RWPE2 (cell line): ENCODE data around the gene ADGRF1.
"Not testable (repeated sequence)": the region's sequence is repeated elsewhere in the genome, so short reads cannot be mapped to it uniquely, and the experiment has no call there.

Experiments used
- ATAC-seq: fragments of 200-7000 bp; cut with Tn5 transposase; 3 replicates; pipeline ENCODE4 v1.9.1; 2021; ENCODE audit warnings: low read depth
- DNase-seq: peaks from one replicate; pipeline ENCODE4 v3.0.0-alpha.2; 2020; ENCODE audit warnings: low spot score
- H3K27ac ChIP-seq: fragments of 450-650 bp; 2 replicates; pipeline ENCODE4 v1.5.1; 2017; ENCODE audit warnings: mild to moderate bottlenecking; ENCODE audit not compliant: poor library complexity, severe bottlenecking
- H3K27me3 ChIP-seq: fragments of 250-450 bp; sonication (Bioruptor Pico); 2 replicates; pipeline ENCODE4 v1.5.1; 2021; ENCODE audit warnings: mild to moderate bottlenecking, moderate library complexity; ENCODE audit not compliant: insufficient read depth, poor library complexity, severe bottlenecking
- H3K36me3 ChIP-seq: fragments of 250-450 bp; sonication (Bioruptor Pico); 2 replicates; pipeline ENCODE4 v1.5.1; 2020; ENCODE audit warnings: low read depth, mild to moderate bottlenecking, moderate library complexity
- H3K4me1 ChIP-seq: fragments of 250-450 bp; sonication (Bioruptor Pico); 2 replicates; pipeline ENCODE4 v1.5.1; 2021; ENCODE audit warnings: mild to moderate bottlenecking, moderate library complexity; ENCODE audit not compliant: insufficient read depth, poor library complexity, severe bottlenecking
- H3K4me3 ChIP-seq: fragments of 250-450 bp; sonication (Bioruptor Pico); 2 replicates; pipeline ENCODE4 v1.5.1; 2021; ENCODE audit warnings: mild to moderate bottlenecking, moderate library complexity; ENCODE audit not compliant: severe bottlenecking
- H3K9me3 ChIP-seq: fragments of 250-450 bp; sonication (Bioruptor Pico); 2 replicates; pipeline ENCODE4 v1.5.1; 2021; ENCODE audit warnings: mild to moderate bottlenecking, moderate library complexity; ENCODE audit not compliant: severe bottlenecking
- CTCF ChIP-seq: fragments of 450-650 bp; IDR thresholded peaks from one replicate; pipeline ENCODE4 v1.5.1; 2017; ENCODE audit warnings: mild to moderate bottlenecking, moderate library complexity; ENCODE audit not compliant: poor library complexity, severe bottlenecking

The ADGRF1 gene

DNA sequence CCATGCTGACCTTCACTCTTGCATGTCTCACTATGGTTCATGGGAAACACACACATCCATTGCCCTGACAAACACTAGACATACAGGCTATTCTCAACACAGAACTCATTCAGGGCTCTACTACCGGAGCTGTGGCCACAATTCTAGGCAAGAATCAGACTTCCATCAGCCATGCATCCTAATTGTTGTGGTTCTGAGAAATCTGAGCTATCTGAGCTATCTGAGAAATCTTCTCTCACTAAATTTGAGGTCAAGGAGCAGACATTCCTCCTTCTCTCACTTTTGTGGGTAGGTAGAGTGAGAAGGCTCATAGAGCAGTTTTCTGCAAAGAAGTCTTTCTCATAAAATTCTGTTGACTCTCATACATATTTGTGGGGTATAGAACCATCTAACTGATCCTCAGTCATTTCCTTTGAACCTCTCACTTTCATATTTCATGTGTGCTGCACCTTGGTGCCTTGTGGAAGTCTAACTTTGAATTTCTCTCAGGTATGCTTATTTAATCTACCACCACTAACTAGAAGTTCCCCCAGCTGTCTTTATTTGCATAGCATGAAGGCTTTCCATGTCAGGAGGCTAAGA, 43.6 kb downstream of the ADGRF1 start:
- no peak for ATAC-seq

GRCh38 chr6:46997646-46998045, 44.5 kb downstream of the ADGRF1 start:
- H3K27me3 ChIP-seq: no peaks in the 10 kb centered on the region
- ATAC-seq (no peak), DNase-seq (no peak)
- H3K9me3 ChIP-seq: no peaks in the 10 kb centered on the region
- no peak for TF ChIP-seq CTCF
- H3K27ac ChIP-seq: no peak overlapping the region
- H3K36me3 ChIP-seq: no peaks in the 10 kb centered on the region
- H3K4me3 ChIP-seq: no peak overlapping the region
- peaks cover 20% of the 10 kb centered on the region for H3K4me1 ChIP-seq

More for the DNA sequence above, 43.6 kb downstream of the ADGRF1 start:
- no peak for DNase-seq
- no peak for TF ChIP-seq CTCF
- H3K4me1 ChIP-seq: peaks cover 17% of the 10 kb centered on the region
- H3K9me3 ChIP-seq: no peaks in the 10 kb centered on the region
- H3K36me3 ChIP-seq: no peaks in the 10 kb centered on the region
- H3K27ac ChIP-seq: no peak overlapping the region
- no peak overlapping the region for H3K4me3 ChIP-seq
- H3K27me3 ChIP-seq: no peaks in the 10 kb centered on the region

DNA sequence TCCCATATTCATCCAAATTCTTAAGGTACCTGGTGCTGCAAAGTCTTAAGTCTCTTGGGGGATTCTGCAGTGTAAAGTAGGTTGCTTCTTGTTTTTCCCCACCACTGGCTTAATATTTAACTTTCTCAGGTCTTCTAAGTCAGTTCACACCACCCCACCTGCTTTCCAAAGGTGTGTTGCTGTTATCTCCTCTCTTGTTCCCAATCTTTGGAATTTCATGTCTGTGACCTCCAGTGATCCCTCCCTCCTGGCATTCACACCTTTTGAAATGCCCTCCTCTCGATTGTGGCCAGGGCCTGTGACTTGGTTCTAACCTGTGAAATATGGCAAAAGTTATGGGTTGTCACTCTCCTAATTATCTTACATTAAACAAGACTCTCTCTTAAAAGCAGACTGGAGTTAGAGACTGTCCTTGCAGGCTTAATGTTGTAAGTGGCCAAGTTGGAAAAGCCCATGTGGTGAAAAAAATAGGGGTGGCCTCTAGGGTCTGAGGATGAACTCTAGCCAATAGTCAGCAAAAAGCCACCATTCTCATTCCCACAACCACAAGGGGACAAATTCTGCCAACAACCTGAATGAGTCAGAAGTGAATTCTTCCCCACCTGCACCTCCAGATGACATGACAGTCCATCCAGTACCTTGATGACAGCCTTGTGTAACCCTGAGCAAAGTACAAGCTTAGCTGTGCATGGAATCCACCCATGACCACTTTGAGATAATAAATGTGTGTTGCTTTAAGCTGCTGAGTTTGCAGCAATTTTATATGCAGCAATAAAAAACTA, 45.1 kb downstream of the ADGRF1 start:
- no peaks in the 10 kb centered on the region for H3K9me3 ChIP-seq
- no peak for TF ChIP-seq CTCF
- no peak overlapping the region for H3K4me3 ChIP-seq
- no peak overlapping the region for H3K27ac ChIP-seq
- no peaks in the 10 kb centered on the region for H3K27me3 ChIP-seq
- peaks cover 20% of the 10 kb centered on the region for H3K4me1 ChIP-seq
- H3K36me3 ChIP-seq: no peaks in the 10 kb centered on the region
- no peak for ATAC-seq
- no peak for DNase-seq

GRCh38 chr6:46994933-46995332, 47.2 kb downstream of the ADGRF1 start:
- no peak for DNase-seq
- Histone ChIP-seq H3K4me3 (no peak overlapping the region), H3K9me3 (no peaks in the 10 kb centered on the region), H3K27me3 (no peaks in the 10 kb centered on the region), H3K27ac (no peak overlapping the region), H3K4me1 (peaks cover 14% of the 10 kb centered on the region), H3K36me3 (no peaks in the 10 kb centered on the region)
- ATAC-seq: no peak
- TF ChIP-seq CTCF: no peak

DNA sequence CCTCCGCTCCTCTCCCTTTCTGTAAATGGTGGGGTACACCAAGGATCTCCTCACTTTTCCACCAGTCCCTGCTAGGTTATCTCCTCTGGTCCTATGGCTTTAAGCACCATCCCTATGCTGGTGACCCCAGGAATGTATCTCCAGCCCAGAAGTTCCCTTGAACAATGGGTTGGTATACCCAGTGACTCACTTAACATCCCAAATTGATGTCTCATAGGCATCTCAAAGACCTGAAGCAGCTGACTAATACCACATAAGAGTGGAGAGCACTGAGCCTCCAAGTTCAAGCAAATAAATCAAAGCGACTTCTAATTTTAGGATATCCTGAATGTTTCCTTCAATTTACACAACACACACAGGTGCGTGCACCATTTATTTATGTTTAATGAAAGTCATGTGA, 48.3 kb downstream of the ADGRF1 start:
- no peak for TF ChIP-seq CTCF
- DNase-seq (peak; percentile 58), ATAC-seq (peak; percentile 100)
- Histone ChIP-seq H3K9me3 (no peaks in the 10 kb centered on the region), H3K27ac (peak overlapping the region; percentile 45), H3K36me3 (no peaks in the 10 kb centered on the region), H3K4me3 (no peak overlapping the region), H3K4me1 (peaks cover 14% of the 10 kb centered on the region), H3K27me3 (no peaks in the 10 kb centered on the region)

GRCh38 chr6:46992391-46992790, 49.7 kb downstream of the ADGRF1 start:
- not testable (repeated sequence) for H3K36me3 ChIP-seq, H3K27me3 ChIP-seq, DNase-seq, H3K9me3 ChIP-seq, H3K4me3 ChIP-seq, H3K27ac ChIP-seq, ATAC-seq
- H3K4me1 ChIP-seq: peaks cover 14% of the 10 kb centered on the region
